ENCODE data around the gene NWD2.

The NWD2 gene

DNA sequence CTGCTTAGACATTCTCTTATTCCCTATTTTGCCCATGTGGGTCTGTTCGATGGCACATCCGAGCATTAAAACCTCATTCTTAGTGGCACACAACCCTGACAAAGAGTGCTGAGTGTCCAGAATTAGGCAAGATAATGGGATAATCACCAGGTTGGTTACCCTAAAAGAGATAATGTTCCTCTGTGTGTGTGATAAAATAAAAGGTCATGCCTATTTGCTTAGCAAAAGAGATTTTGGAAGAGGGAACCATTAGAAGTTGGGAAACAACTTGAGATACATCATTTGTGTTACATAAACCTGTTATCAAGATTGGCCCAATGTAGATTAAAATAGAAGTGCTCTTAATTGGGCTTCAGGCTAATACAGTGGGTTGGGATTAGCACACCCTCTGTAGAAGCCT is 182.7 kb downstream of the NWD2 start:
- no peak for DNase-seq (ENCODE audit: low spot score)
- H3K9me3 Mint-ChIP-seq, result no peaks in the 10 kb centered on the region
- no peaks in the 10 kb centered on the region for H3K36me3 Mint-ChIP-seq (ENCODE audit: low read depth)
- H3K4me3 Mint-ChIP-seq, result no peak overlapping the region
- peaks cover 7% of the 10 kb centered on the region for H3K27me3 Mint-ChIP-seq (ENCODE audit: low read depth)
- H3K27ac Mint-ChIP-seq, result no peak overlapping the region
- no peaks in the 10 kb centered on the region for H3K4me1 Mint-ChIP-seq (ENCODE audit: low read depth)

DNA sequence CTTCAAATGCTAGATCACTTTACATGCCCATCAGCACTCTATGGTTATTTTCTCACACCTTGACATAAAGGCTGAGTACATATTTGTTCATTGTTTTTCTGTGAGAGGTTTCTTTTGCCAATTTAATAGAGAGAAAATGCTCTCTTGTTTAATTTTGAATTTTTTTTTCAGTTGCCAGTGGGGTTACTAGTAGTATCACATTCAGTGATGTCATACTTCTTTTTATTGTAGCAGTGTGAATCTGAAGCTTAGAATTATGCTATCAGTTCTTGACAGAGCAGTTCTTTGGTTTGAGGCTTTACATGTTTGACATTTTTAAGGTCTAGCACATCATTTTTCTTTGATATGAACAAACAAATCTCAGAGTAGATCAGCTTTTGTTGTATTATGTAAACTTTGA is 185.4 kb downstream of the NWD2 start:
- H3K27ac Mint-ChIP-seq, result no peak overlapping the region
- H3K36me3 Mint-ChIP-seq (ENCODE audit: low read depth), result no peaks in the 10 kb centered on the region
- H3K9me3 Mint-ChIP-seq, result no peaks in the 10 kb centered on the region
- DNase-seq (ENCODE audit: low spot score), result no peak
- H3K27me3 Mint-ChIP-seq (ENCODE audit: low read depth), result peaks cover 4% of the 10 kb centered on the region
- H3K4me1 Mint-ChIP-seq (ENCODE audit: low read depth), result no peaks in the 10 kb centered on the region
- no peak overlapping the region for H3K4me3 Mint-ChIP-seq

DNA sequence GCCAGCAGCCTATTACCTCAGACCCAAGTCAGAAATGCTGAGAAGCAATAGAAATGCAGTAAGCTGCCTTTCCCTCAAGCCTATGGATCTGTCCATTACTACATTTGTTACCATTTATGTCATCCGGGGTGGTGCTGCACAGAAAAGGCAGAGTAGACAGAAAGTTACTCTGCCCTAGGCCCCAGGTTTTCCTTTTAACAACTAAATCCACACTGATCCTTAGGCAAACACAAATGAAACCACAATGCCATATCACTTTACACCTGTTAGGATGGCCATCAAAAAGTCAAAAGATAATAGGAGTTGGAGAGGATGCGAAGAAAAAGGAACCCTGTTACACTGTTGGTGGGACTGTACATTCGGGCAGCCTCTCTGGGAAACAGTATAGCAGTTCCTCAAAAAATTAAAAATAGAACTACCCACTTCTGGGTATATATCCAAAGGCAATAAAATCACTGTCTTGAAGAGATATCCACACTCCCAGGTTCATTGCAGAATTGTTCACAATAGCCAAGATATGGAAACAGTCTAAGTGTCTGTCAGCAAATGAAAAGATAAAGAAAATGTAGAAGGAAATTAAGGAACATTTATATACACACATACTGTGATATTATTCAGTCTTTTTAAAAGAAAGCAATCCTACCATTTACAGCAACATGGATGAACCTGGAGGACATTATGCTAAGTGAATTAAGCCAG is 186.3 kb downstream of the NWD2 start:
- H3K4me3 Mint-ChIP-seq, result no peak overlapping the region
- no peaks in the 10 kb centered on the region for H3K9me3 Mint-ChIP-seq
- H3K36me3 Mint-ChIP-seq (ENCODE audit: low read depth), result no peaks in the 10 kb centered on the region
- no peaks in the 10 kb centered on the region for H3K4me1 Mint-ChIP-seq (ENCODE audit: low read depth)
- H3K27me3 Mint-ChIP-seq (ENCODE audit: low read depth), result peaks cover 2% of the 10 kb centered on the region
- no peak for DNase-seq (ENCODE audit: low spot score)
- H3K27ac Mint-ChIP-seq, result no peak overlapping the region

DNA sequence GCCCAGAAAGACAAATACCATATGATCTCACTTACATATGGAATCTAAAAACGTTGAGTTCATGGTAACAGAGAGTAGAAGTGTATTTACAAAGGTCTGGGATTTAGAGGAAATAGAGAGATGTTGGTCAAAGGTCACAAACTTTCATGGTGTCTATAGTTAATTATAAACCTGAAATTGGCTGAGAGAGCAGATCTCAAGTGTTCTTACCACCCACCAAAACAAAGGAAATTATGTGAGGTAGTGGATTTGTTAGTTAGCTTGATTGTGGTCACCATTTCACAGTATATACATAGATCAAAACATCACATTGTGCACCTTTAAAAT is 186.8 kb downstream of the NWD2 start:
- no peaks in the 10 kb centered on the region for H3K36me3 Mint-ChIP-seq (ENCODE audit: low read depth)
- DNase-seq (ENCODE audit: low spot score), result no peak
- no peaks in the 10 kb centered on the region for H3K4me1 Mint-ChIP-seq (ENCODE audit: low read depth)
- H3K9me3 Mint-ChIP-seq, result no peaks in the 10 kb centered on the region
- H3K27ac Mint-ChIP-seq, result no peak overlapping the region
- H3K27me3 Mint-ChIP-seq (ENCODE audit: low read depth), result peaks cover 2% of the 10 kb centered on the region
- no peak overlapping the region for H3K4me3 Mint-ChIP-seq

DNA sequence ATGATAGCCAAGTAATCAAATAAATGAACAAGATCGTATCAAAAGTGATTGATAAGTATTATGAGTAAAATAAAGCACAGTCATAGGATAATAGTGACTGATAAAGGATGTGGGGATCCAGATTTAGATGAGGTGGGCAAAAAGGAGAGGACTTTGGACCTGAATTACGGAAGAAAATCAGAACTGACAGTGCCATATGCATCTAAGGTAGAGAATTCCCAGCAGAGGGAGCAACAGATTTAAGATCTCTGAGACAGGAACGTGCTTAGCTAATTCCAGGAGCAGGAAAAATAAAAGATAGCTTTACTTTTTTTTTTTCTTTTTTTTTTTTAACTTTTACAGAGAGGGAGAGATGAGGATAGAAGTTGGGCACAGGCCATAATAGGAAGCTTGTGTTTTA is 189.9 kb downstream of the NWD2 start:
- H3K27me3 Mint-ChIP-seq (ENCODE audit: low read depth), result peaks cover 5% of the 10 kb centered on the region
- no peak overlapping the region for H3K4me3 Mint-ChIP-seq
- H3K9me3 Mint-ChIP-seq, result no peaks in the 10 kb centered on the region
- no peaks in the 10 kb centered on the region for H3K4me1 Mint-ChIP-seq (ENCODE audit: low read depth)
- no peaks in the 10 kb centered on the region for H3K36me3 Mint-ChIP-seq (ENCODE audit: low read depth)
- no peak for DNase-seq (ENCODE audit: low spot score)
- no peak overlapping the region for H3K27ac Mint-ChIP-seq

DNA sequence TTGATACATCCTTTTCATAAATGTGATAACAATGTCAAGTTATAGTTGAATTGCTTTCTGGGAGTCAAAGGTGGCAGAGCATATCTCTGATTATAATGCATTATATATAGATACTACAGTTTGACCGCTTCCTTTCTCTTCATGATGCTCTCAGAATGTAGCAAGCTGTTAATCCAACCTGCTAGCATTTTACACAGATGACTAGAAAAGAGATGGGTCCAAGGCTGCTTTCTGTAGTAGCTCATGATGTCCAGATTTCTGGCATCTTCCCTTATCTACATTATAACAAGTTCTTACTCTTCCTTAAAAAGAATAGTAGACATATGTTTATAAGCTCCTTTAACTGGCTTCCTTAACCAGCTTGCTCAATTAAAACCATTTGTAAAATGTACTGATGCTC is 192.0 kb downstream of the NWD2 start:
- no peaks in the 10 kb centered on the region for H3K9me3 Mint-ChIP-seq
- no peak for DNase-seq (ENCODE audit: low spot score)
- peaks cover 5% of the 10 kb centered on the region for H3K27me3 Mint-ChIP-seq (ENCODE audit: low read depth)
- H3K36me3 Mint-ChIP-seq (ENCODE audit: low read depth), result no peaks in the 10 kb centered on the region
- no peak overlapping the region for H3K27ac Mint-ChIP-seq
- no peak overlapping the region for H3K4me3 Mint-ChIP-seq
- no peaks in the 10 kb centered on the region for H3K4me1 Mint-ChIP-seq (ENCODE audit: low read depth)

DNA sequence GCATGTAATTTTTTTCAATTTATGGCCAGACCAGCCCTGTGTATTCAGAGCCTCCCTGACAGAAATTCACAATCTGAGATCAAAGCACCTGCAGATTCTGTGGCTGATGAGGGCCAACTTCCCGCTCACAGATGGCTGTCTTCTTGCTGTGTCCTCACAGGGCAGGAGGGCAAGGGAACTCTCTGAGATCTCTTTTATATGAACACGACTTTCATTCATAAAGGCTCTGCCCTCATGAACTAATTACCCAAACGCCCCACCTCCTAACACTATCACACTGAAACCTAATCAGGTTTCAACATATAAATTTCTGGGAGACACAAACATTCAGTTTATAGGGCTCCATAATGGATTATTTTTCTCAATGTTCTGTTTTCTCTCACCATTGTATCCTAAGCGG is 192.6 kb downstream of the NWD2 start:
- Mint-ChIP-seq H3K36me3 (ENCODE audit: low read depth) (no peaks in the 10 kb centered on the region), H3K4me1 (ENCODE audit: low read depth) (no peaks in the 10 kb centered on the region), H3K27ac (no peak overlapping the region), H3K27me3 (ENCODE audit: low read depth) (peaks cover 6% of the 10 kb centered on the region), H3K4me3 (no peak overlapping the region), H3K9me3 (no peaks in the 10 kb centered on the region)
- no peak for DNase-seq (ENCODE audit: low spot score)

DNA sequence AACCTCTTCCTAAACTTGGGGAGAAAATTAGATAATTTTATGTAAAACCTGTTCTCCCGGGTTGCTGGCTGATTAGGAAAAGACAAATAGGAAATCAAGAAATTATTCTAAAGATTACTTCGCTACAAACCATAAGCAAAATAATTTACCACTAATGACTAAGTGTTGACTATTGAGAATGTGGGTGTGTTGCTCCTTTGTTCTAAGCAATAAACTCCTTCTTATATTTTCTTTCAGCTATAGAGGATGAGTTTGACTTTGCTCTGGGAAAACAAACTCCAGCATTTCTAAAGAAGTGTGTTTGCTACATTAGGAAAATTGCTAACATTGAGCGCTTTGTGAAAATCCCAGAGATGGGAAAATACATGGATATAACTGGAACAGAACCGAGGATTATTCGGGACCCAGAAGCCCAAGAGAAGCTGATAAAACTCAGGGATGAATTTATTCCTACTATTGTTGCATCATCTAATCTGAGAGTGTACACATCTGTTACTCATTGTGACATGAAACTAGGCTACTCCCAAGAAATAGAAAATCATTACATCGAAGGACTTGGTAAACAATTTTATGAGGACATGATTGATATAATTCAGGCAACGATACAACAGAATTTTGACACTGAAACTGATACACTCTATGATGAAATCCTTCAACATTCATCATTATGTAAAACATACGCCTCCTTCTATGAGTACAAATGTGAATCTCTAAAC is 194.2 kb downstream of the NWD2 start:
- H3K36me3 Mint-ChIP-seq (ENCODE audit: low read depth), result no peaks in the 10 kb centered on the region
- H3K27me3 Mint-ChIP-seq (ENCODE audit: low read depth), result peaks cover 6% of the 10 kb centered on the region
- no peak overlapping the region for H3K4me3 Mint-ChIP-seq
- H3K4me1 Mint-ChIP-seq (ENCODE audit: low read depth), result no peaks in the 10 kb centered on the region
- no peaks in the 10 kb centered on the region for H3K9me3 Mint-ChIP-seq
- no peak for DNase-seq (ENCODE audit: low spot score)
- H3K27ac Mint-ChIP-seq, result no peak overlapping the region

DNA sequence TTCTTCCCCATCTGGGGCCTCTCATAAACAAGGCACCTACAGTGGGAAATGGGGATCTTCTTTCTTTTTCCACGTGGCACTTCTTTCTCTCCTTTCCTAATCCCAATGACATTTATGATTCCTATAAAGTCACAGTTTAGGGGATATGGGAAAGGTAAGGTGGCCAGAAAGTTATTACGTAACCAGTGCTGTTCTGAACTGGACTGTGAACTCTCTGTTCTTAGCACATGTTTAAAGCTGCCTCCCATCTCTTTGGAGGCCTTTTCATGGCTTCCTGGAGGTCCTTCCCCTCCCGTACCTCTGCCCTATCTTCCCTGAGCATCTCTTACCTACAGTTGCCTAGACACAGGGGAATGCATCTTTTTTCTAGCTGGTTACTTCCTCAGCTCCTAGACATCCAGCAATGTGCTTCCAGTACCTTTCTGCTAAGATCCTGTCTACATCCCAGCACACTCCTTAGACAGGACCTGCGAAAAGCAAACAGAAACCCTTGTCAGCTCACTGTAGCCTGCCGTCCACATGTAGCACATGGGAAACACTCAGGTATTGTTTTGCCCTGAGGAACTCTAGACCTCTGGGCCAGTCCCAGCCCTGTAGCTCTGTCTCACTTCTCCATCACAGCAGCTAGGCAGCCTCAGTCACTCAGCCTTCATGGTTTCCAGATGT is 195.4 kb downstream of the NWD2 start:
- Mint-ChIP-seq H3K36me3 (ENCODE audit: low read depth) (no peaks in the 10 kb centered on the region), H3K4me3 (no peak overlapping the region), H3K27ac (no peak overlapping the region), H3K9me3 (no peaks in the 10 kb centered on the region), H3K4me1 (ENCODE audit: low read depth) (no peaks in the 10 kb centered on the region), H3K27me3 (ENCODE audit: low read depth) (peaks cover 6% of the 10 kb centered on the region)
- no peak for DNase-seq (ENCODE audit: low spot score)

DNA sequence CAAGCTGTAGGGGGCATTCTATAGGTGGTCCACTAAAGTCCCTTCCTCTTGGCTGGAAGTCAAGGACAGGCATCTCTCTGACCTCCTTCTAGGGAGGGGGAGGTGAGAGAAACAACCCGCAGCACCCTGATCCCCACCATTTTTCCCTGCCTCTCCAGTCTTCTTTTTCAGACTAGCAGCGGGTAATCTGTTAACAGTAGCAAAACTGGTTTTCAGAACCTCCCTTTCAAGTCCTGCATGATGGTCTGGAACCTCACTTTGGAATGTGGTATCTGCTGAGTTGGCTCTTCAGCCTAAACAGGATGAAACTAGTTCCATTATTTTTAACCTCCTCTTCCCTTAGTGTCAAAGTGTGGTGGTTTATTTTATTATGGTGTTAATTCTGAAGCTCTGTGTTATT is 196.0 kb downstream of the NWD2 start:
- H3K27me3 Mint-ChIP-seq (ENCODE audit: low read depth), result peaks cover 6% of the 10 kb centered on the region
- H3K4me3 Mint-ChIP-seq, result no peak overlapping the region
- H3K36me3 Mint-ChIP-seq (ENCODE audit: low read depth), result no peaks in the 10 kb centered on the region
- H3K27ac Mint-ChIP-seq, result no peak overlapping the region
- H3K4me1 Mint-ChIP-seq (ENCODE audit: low read depth), result no peaks in the 10 kb centered on the region
- no peak for DNase-seq (ENCODE audit: low spot score)
- H3K9me3 Mint-ChIP-seq, result no peaks in the 10 kb centered on the region

DNA sequence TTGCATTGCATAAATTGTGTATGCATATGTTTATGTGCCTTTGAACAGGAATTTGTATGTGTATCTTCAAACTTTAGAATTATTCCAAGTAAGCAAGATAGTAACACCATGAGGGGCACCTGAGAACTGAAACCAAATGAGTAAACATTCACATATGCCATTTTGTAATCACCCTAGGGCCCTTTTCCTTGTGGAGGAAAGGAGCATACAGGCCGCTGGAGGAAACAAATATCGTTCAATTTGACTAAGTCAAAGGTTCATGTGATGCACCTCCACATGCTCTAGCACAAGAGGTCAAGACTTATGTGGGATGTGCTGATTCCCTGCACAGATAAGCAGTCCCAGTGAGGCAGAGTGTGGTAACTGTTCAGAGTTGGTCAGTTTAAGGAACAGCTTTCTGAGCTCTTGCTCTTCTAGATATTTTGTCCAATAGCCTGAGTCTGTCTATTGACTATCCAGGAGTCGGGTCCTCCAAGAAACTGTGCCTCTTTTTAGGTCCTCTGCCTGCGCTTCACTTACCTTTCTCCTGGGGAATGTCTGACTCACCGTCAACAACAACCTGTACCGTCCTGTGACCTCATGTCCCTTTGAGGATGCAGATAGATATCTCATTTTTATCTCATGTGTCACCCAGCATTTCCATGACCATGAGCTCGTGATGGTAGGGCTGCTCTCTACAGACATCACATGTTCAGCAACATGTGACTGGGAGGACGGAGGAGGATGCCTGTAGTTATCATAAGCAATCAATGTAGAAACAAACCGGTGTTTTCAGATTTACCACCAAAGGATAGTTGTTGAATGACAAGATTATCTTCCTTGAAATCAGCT is 196.9 kb downstream of the NWD2 start:
- Mint-ChIP-seq H3K27me3 (ENCODE audit: low read depth) (peaks cover 6% of the 10 kb centered on the region), H3K9me3 (no peaks in the 10 kb centered on the region), H3K4me3 (no peak overlapping the region), H3K4me1 (ENCODE audit: low read depth) (no peaks in the 10 kb centered on the region), H3K36me3 (ENCODE audit: low read depth) (no peaks in the 10 kb centered on the region), H3K27ac (no peak overlapping the region)
- no peak for DNase-seq (ENCODE audit: low spot score)

DNA sequence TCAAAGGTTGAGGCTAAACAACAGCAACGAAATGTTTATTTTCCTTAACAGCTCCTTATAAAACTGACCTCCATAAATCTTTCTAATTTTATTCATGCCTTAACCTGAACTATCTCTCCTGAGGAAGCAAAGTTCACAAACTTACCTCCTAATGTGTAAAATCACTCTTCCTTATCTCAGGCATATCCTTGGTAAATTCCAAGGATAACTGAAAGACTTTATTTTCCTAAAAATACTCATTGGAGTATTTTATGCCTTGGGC is 197.4 kb downstream of the NWD2 start:
- H3K36me3 Mint-ChIP-seq (ENCODE audit: low read depth), result no peaks in the 10 kb centered on the region

DNA sequence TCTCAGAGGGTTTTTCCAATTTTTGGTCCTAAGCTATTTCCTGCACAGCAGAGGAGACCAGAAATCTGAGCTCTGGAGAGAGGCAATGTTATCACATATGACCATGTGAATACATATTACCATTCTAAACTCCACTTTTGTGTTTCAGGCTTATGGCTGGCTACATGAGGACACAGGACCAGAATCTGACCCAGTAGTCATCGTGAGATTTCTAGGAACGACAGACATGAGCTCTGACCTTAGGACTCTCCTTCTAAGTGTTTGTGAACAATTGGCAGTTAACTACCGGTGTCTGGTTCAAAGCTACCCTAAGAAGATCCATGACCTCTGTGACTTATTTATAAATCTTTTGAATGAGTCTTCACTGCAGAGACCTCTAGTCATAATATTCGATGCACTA is 198.6 kb downstream of the NWD2 start:
- no peaks in the 10 kb centered on the region for H3K4me1 Mint-ChIP-seq (ENCODE audit: low read depth)
- H3K9me3 Mint-ChIP-seq, result no peaks in the 10 kb centered on the region
- no peak overlapping the region for H3K4me3 Mint-ChIP-seq
- H3K36me3 Mint-ChIP-seq (ENCODE audit: low read depth), result no peaks in the 10 kb centered on the region
- H3K27me3 Mint-ChIP-seq (ENCODE audit: low read depth), result peaks cover 6% of the 10 kb centered on the region
- DNase-seq (ENCODE audit: low spot score), result no peak
- no peak overlapping the region for H3K27ac Mint-ChIP-seq

More for the DNA sequence above, 197.4 kb downstream of the NWD2 start:
- no peak overlapping the region for H3K27ac Mint-ChIP-seq
- peaks cover 6% of the 10 kb centered on the region for H3K27me3 Mint-ChIP-seq (ENCODE audit: low read depth)
- no peak overlapping the region for H3K4me3 Mint-ChIP-seq
- H3K9me3 Mint-ChIP-seq, result no peaks in the 10 kb centered on the region
- DNase-seq (ENCODE audit: low spot score), result no peak
- no peaks in the 10 kb centered on the region for H3K4me1 Mint-ChIP-seq (ENCODE audit: low read depth)

DNA sequence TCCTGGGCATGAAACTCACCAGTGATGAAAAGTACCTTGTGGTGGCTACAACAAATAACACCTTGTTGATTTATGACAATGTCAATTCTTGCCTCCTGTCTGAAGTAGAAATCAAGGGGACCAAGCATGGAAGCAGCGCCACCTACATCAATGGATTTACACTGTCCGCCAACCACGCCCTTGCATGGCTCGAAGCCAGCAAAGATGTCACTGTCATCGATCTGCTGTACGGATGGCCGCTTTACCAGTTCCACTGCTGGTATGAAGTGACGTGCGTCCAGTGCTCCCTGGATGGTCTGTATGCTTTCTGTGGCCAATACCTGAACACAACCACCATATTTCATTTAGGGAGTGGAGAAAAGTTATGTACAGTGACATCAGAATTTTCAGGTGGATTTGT is 200.5 kb downstream of the NWD2 start:
- H3K27me3 Mint-ChIP-seq (ENCODE audit: low read depth), result peaks cover 10% of the 10 kb centered on the region
- H3K27ac Mint-ChIP-seq, result no peak overlapping the region
- no peaks in the 10 kb centered on the region for H3K36me3 Mint-ChIP-seq (ENCODE audit: low read depth)
- H3K4me3 Mint-ChIP-seq, result no peak overlapping the region
- no peaks in the 10 kb centered on the region for H3K9me3 Mint-ChIP-seq
- no peak for DNase-seq (ENCODE audit: low spot score)
- H3K4me1 Mint-ChIP-seq (ENCODE audit: low read depth), result no peaks in the 10 kb centered on the region
